GM19043 (cell line): ENCODE measurements around the gene PYGM.

ENCODE experiments used
- ATAC-seq: cut with Tn5 transposase; IDR thresholded peaks from one replicate; pipeline ENCODE4 v1.9.1; 2021; ENCODE audit warnings: low read depth; ENCODE audit not compliant: unreplicated experiment

Gene PYGM

GRCh38 chr11:64697663-64698375 lies 62.0 kb downstream of the PYGM start:
- no peak for ATAC-seq
